ENCODE measurements around the gene RARA.

GRCh38 chr17:40373324-40373723 lies 64.3 kb downstream of the RARA start:
- TF ChIP-seq CTCF (conservative IDR thresholded peaks at IDR 0.05) (no peak), ZFX (IDR thresholded peaks at IDR 0.05) (no peak)
